Caco-2 (cell line): ENCODE results near the gene BTD. TPM values are rescaled to one million over a fixed set of nuclear protein-coding genes. Genes with fewer than 3 reads are reported as not detected.

Source experiments
- BruUV-seq: library from RNA; stranded (reverse); fragments of 400-500 nt; replicated peaks from 2 replicates; lab custom pipeline; 2021; lab: Mats Ljungman, UMichigan
- CTCF ChIA-PET: fragments of 300-600 bp; sonication (Branson Sonifier 250); formaldehyde crosslinking; loops from one replicate; lab custom pipeline; 2022; ENCODE audit warnings: antibody characterized with exemption; lab: Charles Lee
- POLR2A ChIA-PET: fragments of 300-600 bp; sonication (Branson Sonifier 250); formaldehyde crosslinking; loops from one replicate; lab custom pipeline; 2022; ENCODE audit warnings: antibody characterized with exemption; lab: Charles Lee
- DNase-seq, 2 experiments: peaks; one replicate each; pipeline versions ENCODE4 v3.0.0 to v3.0.0-alpha.2; 2020 to 2022
- H3K27me3 ChIP-seq: replicated peaks from 2 replicates; pipeline ENCODE4 v1.6.0; 2011; ENCODE audit warnings: low read length; ENCODE audit not compliant: control insufficient read depth, insufficient read depth
- H3K36me3 ChIP-seq: 2 replicates; pipeline ENCODE4 v1.5.1; 2011; ENCODE audit warnings: low read length; ENCODE audit not compliant: control insufficient read depth, insufficient read depth
- H3K4me1 ChIP-seq: fragments of 250-450 bp; sonication (Bioruptor Pico); 2 replicates; pipeline ENCODE4 v1.5.1; 2020; ENCODE audit warnings: mild to moderate bottlenecking
- H3K4me3 ChIP-seq: 2 replicates; pipeline ENCODE4 v1.5.1; 2011; ENCODE audit warnings: low read depth, mild to moderate bottlenecking, control low read depth, low read length
- H3K9me3 ChIP-seq: fragments of 250-450 bp; sonication (Bioruptor Pico); 2 replicates; pipeline ENCODE4 v1.5.1; 2020; ENCODE audit warnings: mild to moderate bottlenecking, moderate library complexity
- H3K27ac Mint-ChIP-seq: one replicate; pipeline ENCODE4 v1.8.0; 2022; ENCODE audit warnings: mixed read lengths; ENCODE audit not compliant: unreplicated experiment
- H3K27me3 Mint-ChIP-seq: one replicate; pipeline ENCODE4 v1.8.0; 2022; ENCODE audit warnings: mixed read lengths; ENCODE audit not compliant: insufficient read depth, unreplicated experiment
- H3K36me3 Mint-ChIP-seq: one replicate; pipeline ENCODE4 v1.8.0; 2022; ENCODE audit warnings: mild to moderate bottlenecking, mixed read lengths; ENCODE audit not compliant: insufficient read depth, unreplicated experiment
- H3K4me1 Mint-ChIP-seq: one replicate; pipeline ENCODE4 v1.8.0; 2022; ENCODE audit warnings: low read depth, mixed read lengths; ENCODE audit not compliant: unreplicated experiment
- H3K4me3 Mint-ChIP-seq: one replicate; pipeline ENCODE4 v1.8.0; 2022; ENCODE audit warnings: mild to moderate bottlenecking, moderate library complexity, mixed read lengths; ENCODE audit not compliant: unreplicated experiment
- H3K9me3 Mint-ChIP-seq: one replicate; pipeline ENCODE4 v1.8.0; 2022; ENCODE audit warnings: mixed read lengths; ENCODE audit not compliant: unreplicated experiment
- CTCF ChIP-seq, 2 experiments: fragments of 200-600 bp in 1 of 2; IDR thresholded peaks; 1 replicate in 1 of 2; 2 replicates in 1 of 2; pipeline versions ENCODE4 v1.5.1 to v1.8.0; 2011 to 2022; ENCODE audit warnings: antibody characterized with exemption in 1 of 2, control low read depth in 1 of 2, inconsistent platforms in 1 of 2, low read depth in 1 of 2, low read length in 1 of 2, mild to moderate bottlenecking in 1 of 2, moderate library complexity in 1 of 2; ENCODE audit not compliant: insufficient read depth in 1 of 2, severe bottlenecking in 1 of 2, unreplicated experiment in 1 of 2
- intact Hi-C: fragments of 100-400 bp; cut with micrococcal nuclease; formaldehyde crosslinking; loops from one replicate; pipeline ENCODE4 v1.10.0; 2022; ENCODE audit not compliant: unreplicated experiment
- total RNA-seq: library from RNA; stranded (reverse); gene quantifications from 2 replicates; pipeline ENCODE4 v1.2.3, GENCODE V29; 2022

The BTD gene
- total RNA-seq, 1 experiment from 2014 or later, result 11.8 TPM

DNA sequence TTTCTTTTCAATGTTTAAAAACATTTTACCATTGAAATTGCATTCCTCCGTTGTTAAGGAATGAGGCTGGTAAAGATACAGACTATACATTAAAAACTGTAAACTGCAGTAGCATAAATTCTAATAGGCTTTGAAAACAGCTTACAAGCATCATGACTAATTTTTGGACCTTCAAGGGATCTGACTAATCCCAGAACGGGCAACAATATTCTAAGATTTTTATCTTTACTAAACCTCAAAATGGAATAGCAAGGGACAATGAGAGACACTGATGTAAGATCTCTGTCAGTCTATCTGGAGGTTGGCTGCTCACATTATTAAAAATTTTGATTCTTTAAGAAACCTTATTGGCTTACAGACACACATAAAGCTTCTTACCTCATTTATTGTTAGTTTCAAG is 74.7 kb downstream of the BTD start:
- DNase-seq, result no peak
- Mint-ChIP-seq H3K4me3 (no peak overlapping the region), H3K9me3 (no peaks in the 10 kb centered on the region), H3K4me1 (no peaks in the 10 kb centered on the region), H3K36me3 (peaks cover 7% of the 10 kb centered on the region), H3K27me3 (no peaks in the 10 kb centered on the region), H3K27ac (no peak overlapping the region)
- no peak overlapping the region for H3K4me3 ChIP-seq
- H3K27me3 ChIP-seq, result no peaks in the 10 kb centered on the region
- no peaks in the 10 kb centered on the region for H3K4me1 ChIP-seq
- intact Hi-C loops, result no loop called here
- H3K36me3 ChIP-seq, result no peaks in the 10 kb centered on the region; the same call in 1 of the 2 replicates
- H3K9me3 ChIP-seq, result no peaks in the 10 kb centered on the region
- POLR2A ChIA-PET, result no interaction called here
- BruUV-seq, result no TSS peak
- TF ChIP-seq CTCF (IDR thresholded peaks at IDR 0.05; ENCODE audit: insufficient read depth in 1 of 2, low read depth in 1 of 2, low read length in 1 of 2, severe bottlenecking in 1 of 2, unreplicated experiment in 1 of 2), result no peak
- CTCF ChIA-PET, result no interaction called here

DNA sequence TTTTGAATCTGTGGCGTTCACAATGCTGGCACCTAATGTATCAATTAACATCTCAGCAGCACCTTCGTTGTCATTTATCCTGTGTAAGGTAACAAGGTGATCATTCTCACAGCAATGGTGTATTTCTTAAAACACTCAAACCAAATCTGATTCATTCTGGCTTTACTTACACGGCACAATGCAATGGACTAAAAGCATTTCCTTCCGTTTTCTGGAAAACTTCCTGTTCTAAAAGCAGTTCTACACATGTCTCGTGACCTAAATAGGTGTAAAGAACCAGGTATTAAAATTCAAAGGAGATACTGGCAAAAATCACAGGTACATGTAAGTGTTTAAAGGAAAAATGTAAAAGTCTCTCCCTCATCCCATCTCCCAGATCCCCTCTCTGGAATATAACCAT is 77.8 kb downstream of the BTD start:
- no peaks in the 10 kb centered on the region for H3K4me1 ChIP-seq
- ChIA-PET CTCF (no interaction called here), POLR2A (no interaction called here)
- H3K27me3 ChIP-seq, result no peaks in the 10 kb centered on the region
- H3K36me3 ChIP-seq, result no peaks in the 10 kb centered on the region; the same call in 1 of the 2 replicates
- no peak for DNase-seq
- Mint-ChIP-seq H3K36me3 (peaks cover 7% of the 10 kb centered on the region), H3K27ac (no peak overlapping the region), H3K4me3 (no peak overlapping the region), H3K9me3 (no peaks in the 10 kb centered on the region), H3K27me3 (no peaks in the 10 kb centered on the region), H3K4me1 (no peaks in the 10 kb centered on the region)
- TF ChIP-seq CTCF (IDR thresholded peaks at IDR 0.05; ENCODE audit: insufficient read depth in 1 of 2, low read depth in 1 of 2, low read length in 1 of 2, severe bottlenecking in 1 of 2, unreplicated experiment in 1 of 2), result no peak
- H3K9me3 ChIP-seq, result no peaks in the 10 kb centered on the region
- intact Hi-C loops, result no loop called here
- no peak overlapping the region for H3K4me3 ChIP-seq
- no TSS peak for BruUV-seq

- H3K27ac Mint-ChIP-seq, result no peak overlapping the region
- no peak for TF ChIP-seq CTCF (IDR thresholded peaks at IDR 0.05; ENCODE audit: insufficient read depth in 1 of 2, low read depth in 1 of 2, low read length in 1 of 2, severe bottlenecking in 1 of 2, unreplicated experiment in 1 of 2)
- Histone ChIP-seq H3K36me3 (peaks cover 1% of the 10 kb centered on the region), H3K27me3 (no peaks in the 10 kb centered on the region), H3K4me1 (no peaks in the 10 kb centered on the region), H3K4me3 (no peak overlapping the region), H3K9me3 (no peaks in the 10 kb centered on the region)
- peaks cover 19% of the 10 kb centered on the region for H3K36me3 Mint-ChIP-seq
- ChIA-PET CTCF (no interaction called here), POLR2A (no interaction called here)
- intact Hi-C loops, result no loop called here
- H3K9me3 Mint-ChIP-seq, result no peaks in the 10 kb centered on the region
- no peaks in the 10 kb centered on the region for H3K27me3 Mint-ChIP-seq
- no peaks in the 10 kb centered on the region for H3K4me1 Mint-ChIP-seq
- DNase-seq, result no peak
- no peak overlapping the region for H3K4me3 Mint-ChIP-seq
- BruUV-seq, result no TSS peak
These were observed 80.1 kb downstream of the BTD start for GRCh38 chr3:15681668-15682067.
